Large intestine (tissue), 3 donors: ENCODE measurements around the gene CABLES2. TPM values are rescaled to one million over a fixed set of nuclear protein-coding genes. Genes with fewer than 3 reads are reported as not detected.
A peak's percentile ranks its signal among the peaks of the same experiment; 100 is the strongest.

Source experiments
- DNase-seq, 2 donors: peaks; one replicate each; pipeline versions ENCODE4 v3.0.0 to v3.0.0-alpha.2; 2013
- H3K27ac ChIP-seq: one replicate; pipeline ENCODE4 v1.5.1; 2013; ENCODE audit warnings: low read length
- H3K27me3 ChIP-seq: 2 replicates; pipeline ENCODE4 v1.6.1; 2013; ENCODE audit warnings: low read length; ENCODE audit not compliant: control insufficient read depth, insufficient read depth
- H3K36me3 ChIP-seq: 2 replicates; pipeline ENCODE4 v1.6.1; 2013; ENCODE audit warnings: low read length; ENCODE audit not compliant: control insufficient read depth, insufficient read depth
- H3K4me1 ChIP-seq: one replicate; pipeline ENCODE4 v1.6.1; 2013; ENCODE audit warnings: low read length; ENCODE audit not compliant: control insufficient read depth, insufficient read depth
- H3K4me3 ChIP-seq: one replicate; pipeline ENCODE4 v1.5.1; 2013; ENCODE audit warnings: low read length
- H3K9me3 ChIP-seq: one replicate; pipeline ENCODE4 v1.6.1; 2013; ENCODE audit warnings: mild to moderate bottlenecking, low read depth, low read length, moderate library complexity; ENCODE audit not compliant: control insufficient read depth
- WGBS: methylation state at CpG from one replicate; pipeline ENCODE4 v1.1.5; 2013; ENCODE audit warnings: low lambda C conversion rate; ENCODE audit not compliant: insufficient coverage; 5-methylcytosine and 5-hydroxymethylcytosine counted together
- polyA plus RNA-seq: library from polyadenylated mRNA; unstranded; fragments of 120-200 nt; gene quantifications from one replicate; pipeline ENCODE4 v1.2.1, GENCODE V29; 2013

The CABLES2 gene
- polyA plus RNA-seq, 1 donor = 7.1 TPM

GRCh38 chr20:62417981-62418708 is 11.1 kb upstream of the CABLES2 start:
- no peak for DNase-seq
- Histone ChIP-seq H3K9me3 (peaks cover 4% of the 10 kb centered on the region), H3K27ac (no peak overlapping the region), H3K36me3 (peaks cover 3% of the 10 kb centered on the region), H3K27me3 (no peaks in the 10 kb centered on the region), H3K4me3 (no peak overlapping the region), H3K4me1 (peaks cover 29% of the 10 kb centered on the region)
- WGBS = no CpG with 5 or more reads among the region's 25 CpGs

GRCh38 chr20:62416651-62417637 is 9.9 kb upstream of the CABLES2 start:
- no peak overlapping the region for H3K4me3 ChIP-seq
- peaks cover 4% of the 10 kb centered on the region for H3K9me3 ChIP-seq
- H3K4me1 ChIP-seq = peaks cover 32% of the 10 kb centered on the region
- no peak for DNase-seq
- no peaks in the 10 kb centered on the region for H3K27me3 ChIP-seq
- no peak overlapping the region for H3K27ac ChIP-seq
- peaks cover 3% of the 10 kb centered on the region for H3K36me3 ChIP-seq
- WGBS = no CpG with 5 or more reads among the region's 43 CpGs

- H3K4me1 ChIP-seq = peaks cover 43% of the 10 kb centered on the region
- H3K27me3 ChIP-seq = no peaks in the 10 kb centered on the region
- peaks cover 3% of the 10 kb centered on the region for H3K36me3 ChIP-seq
- no peak for DNase-seq
- no CpG with 5 or more reads among the region's 24 CpGs for WGBS
- no peak overlapping the region for H3K4me3 ChIP-seq
- H3K9me3 ChIP-seq = peaks cover 4% of the 10 kb centered on the region
- H3K27ac ChIP-seq = no peak overlapping the region
Observed at GRCh38 chr20:62415354-62416111, 8.4 kb upstream of the CABLES2 start.

GRCh38 chr20:62413896-62414481 is 6.9 kb upstream of the CABLES2 start:
- no peaks in the 10 kb centered on the region for H3K27me3 ChIP-seq
- H3K4me3 ChIP-seq = no peak overlapping the region
- peak overlapping the region; percentile 98 for H3K27ac ChIP-seq
- WGBS = no CpG with 5 or more reads among the region's 22 CpGs
- DNase-seq = no peak
- peaks cover 59% of the 10 kb centered on the region for H3K4me1 ChIP-seq
- H3K9me3 ChIP-seq = peaks cover 4% of the 10 kb centered on the region
- peaks cover 3% of the 10 kb centered on the region for H3K36me3 ChIP-seq

GRCh38 chr20:62413025-62413570 is 6.0 kb upstream of the CABLES2 start:
- H3K36me3 ChIP-seq = peaks cover 3% of the 10 kb centered on the region
- peak in 1 of 2 donors; percentile 86 for DNase-seq
- no CpG with 5 or more reads among the region's 11 CpGs for WGBS
- H3K9me3 ChIP-seq = peaks cover 4% of the 10 kb centered on the region
- H3K27me3 ChIP-seq = no peaks in the 10 kb centered on the region
- no peak overlapping the region for H3K4me3 ChIP-seq
- peak overlapping the region; percentile 98 for H3K27ac ChIP-seq
- H3K4me1 ChIP-seq = peaks cover 68% of the 10 kb centered on the region

GRCh38 chr20:62412194-62413024 is 5.3 kb upstream of the CABLES2 start:
- peaks cover 6% of the 10 kb centered on the region for H3K9me3 ChIP-seq
- peak overlapping the region; percentile 98 for H3K27ac ChIP-seq
- H3K27me3 ChIP-seq = no peaks in the 10 kb centered on the region
- peaks cover 75% of the 10 kb centered on the region for H3K4me1 ChIP-seq
- DNase-seq = peak; percentile 98 to 99
- peak overlapping the region; percentile 57 for H3K4me3 ChIP-seq
- H3K36me3 ChIP-seq = peaks cover 3% of the 10 kb centered on the region
- 80% methylated on average over 1 of the region's 22 CpGs for WGBS

- peak in 1 of 2 donors; percentile 74 for DNase-seq
- no peaks in the 10 kb centered on the region for H3K27me3 ChIP-seq
- H3K36me3 ChIP-seq = peaks cover 2% of the 10 kb centered on the region
- H3K27ac ChIP-seq = peak overlapping the region; percentile 98
- peaks cover 7% of the 10 kb centered on the region for H3K9me3 ChIP-seq
- WGBS = no CpG with 5 or more reads among the region's 24 CpGs
- H3K4me1 ChIP-seq = peaks cover 76% of the 10 kb centered on the region
- peak overlapping the region; percentile 57 for H3K4me3 ChIP-seq
Observed at GRCh38 chr20:62411479-62412193, 4.6 kb upstream of the CABLES2 start.

- Histone ChIP-seq H3K9me3 (peaks cover 7% of the 10 kb centered on the region), H3K36me3 (no peaks in the 10 kb centered on the region), H3K27ac (peak overlapping the region; percentile 98), H3K4me1 (peaks cover 78% of the 10 kb centered on the region), H3K27me3 (no peaks in the 10 kb centered on the region), H3K4me3 (peak overlapping the region; percentile 57)
- peak in 1 of 2 donors; percentile 54 for DNase-seq
- no CpG with 5 or more reads among the region's 19 CpGs for WGBS
Observed at GRCh38 chr20:62410746-62411478, 3.8 kb upstream of the CABLES2 start.
